ENCODE measurements around the gene STRN3.
"Not testable (repeated sequence)": the region's sequence is repeated elsewhere in the genome, so short reads cannot be mapped to it uniquely, and the experiment has no call there.

STRN3 gene

DNA sequence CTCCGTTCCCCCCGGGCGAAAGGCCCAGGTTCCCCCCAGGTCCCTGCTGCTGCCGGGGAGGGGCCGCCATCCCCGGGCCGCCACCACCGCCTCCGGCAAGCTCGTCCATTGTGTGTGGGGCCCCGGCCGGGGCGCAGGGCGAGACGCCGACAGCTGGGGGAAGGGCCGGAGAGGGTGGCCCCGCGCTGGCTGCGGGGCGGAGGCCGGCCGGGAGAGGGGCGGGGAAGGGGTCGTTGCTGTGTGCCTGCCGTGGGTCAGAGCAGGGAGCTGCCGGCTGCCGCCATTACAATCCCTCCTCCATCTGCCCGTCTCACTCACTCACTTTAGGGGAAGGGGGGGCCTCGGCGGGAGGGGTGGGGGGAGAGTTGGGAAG lies at the start of gene STRN3:
Gene STRN3 (minus strand): TSS at position 303 of the 373 bp plus-strand sequence. CDS start 194 bp downstream, at position 109.
- DNase-seq, result no peak

- DNase-seq, result no peak
Observed at GRCh38 chr14:31075144-31075543, 49.0 kb upstream of the STRN3 start.

DNA sequence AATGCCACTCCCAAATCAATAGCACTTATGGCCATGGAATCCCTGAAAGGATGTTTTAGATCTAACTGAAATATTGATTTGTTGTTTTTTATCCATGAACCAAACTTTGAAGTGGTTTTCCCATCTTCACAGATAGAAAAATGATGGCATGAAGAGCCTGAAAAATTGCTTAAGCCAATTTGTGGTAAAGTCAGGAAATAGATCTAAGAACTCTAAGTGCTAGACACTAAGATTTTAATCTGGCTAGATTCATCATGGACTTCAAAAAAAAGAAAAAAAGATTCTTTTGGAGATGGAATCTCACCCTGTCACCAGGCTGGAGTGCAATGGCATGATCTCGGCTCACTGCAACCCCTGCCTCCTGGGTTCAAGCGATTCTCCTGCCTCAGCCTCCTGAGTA lies 45.0 kb upstream of the STRN3 start:
- DNase-seq, result no peak

- no peak for DNase-seq
Observed at GRCh38 chr14:31070431-31070830, 44.3 kb upstream of the STRN3 start.

DNA sequence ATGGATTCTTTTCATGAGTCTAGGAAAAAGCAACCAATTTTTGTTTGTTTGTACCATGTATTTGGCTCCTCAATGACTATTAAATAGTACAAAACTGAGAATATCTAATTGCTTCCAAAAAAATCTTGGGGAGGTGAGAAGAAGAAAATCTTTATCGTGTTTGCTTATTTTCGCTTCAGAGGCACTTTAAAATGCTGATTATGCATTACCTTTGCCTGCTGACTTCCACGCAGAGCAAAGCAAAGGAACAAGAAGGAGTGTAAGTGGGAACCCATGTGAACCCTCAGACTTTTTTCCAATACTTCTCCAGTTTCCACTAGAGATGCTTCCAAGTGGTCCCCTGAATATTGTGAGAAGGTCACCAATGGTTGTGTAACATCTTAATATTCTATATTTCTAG lies 43.2 kb upstream of the STRN3 start:
- no peak for DNase-seq

DNA sequence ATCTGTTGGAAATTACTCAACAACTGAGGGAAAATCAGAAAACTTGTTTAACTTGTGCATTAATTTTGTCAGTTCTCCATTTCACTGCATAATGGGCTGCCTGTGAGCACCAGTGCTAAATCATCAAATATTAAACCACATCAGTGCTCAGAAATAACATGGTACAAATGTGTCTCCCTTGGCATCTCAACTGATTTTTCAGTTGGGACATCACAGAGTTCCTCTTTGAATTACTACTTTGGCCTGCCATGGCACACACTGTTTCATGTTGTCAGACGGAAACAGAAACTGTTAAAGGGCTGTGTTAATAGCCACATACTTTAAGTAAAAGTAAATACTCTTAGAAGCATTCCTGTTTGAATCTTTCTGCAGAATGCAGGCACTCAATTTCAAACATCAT lies 42.1 kb upstream of the STRN3 start:
- DNase-seq, result no peak

- not testable (repeated sequence) for DNase-seq
Observed at GRCh38 chr14:31062908-31063307, 36.7 kb upstream of the STRN3 start.

DNA sequence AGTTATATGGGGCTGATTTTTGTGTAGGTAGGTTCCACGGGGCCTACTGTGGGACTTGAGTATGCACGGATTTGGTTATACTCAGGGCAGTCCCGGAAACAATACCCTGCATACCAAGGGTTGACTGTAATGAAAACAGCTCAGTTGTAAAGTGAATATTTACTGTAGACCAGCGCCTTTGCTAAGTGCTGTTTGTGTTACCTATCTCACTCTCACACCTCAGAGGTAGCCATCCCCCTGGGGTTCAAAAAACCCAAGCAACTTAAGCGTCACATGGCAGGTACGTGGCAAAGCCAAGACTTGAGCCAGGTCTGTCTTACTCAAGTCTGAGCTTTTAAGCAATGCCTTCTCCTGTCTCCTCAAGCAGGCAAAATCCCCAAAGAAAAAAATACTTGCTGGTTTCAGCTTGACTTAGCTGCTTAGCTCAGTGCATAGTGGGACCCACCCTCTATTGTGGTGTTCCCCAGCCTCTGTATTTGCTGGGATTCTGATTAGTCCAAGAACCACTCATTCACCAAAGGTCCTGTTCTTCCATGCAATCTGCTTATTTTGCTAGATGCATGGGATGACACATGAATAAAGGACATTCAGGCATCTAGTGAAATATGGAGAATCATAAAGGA lies 34.2 kb upstream of the STRN3 start:
- DNase-seq, result no peak

DNA sequence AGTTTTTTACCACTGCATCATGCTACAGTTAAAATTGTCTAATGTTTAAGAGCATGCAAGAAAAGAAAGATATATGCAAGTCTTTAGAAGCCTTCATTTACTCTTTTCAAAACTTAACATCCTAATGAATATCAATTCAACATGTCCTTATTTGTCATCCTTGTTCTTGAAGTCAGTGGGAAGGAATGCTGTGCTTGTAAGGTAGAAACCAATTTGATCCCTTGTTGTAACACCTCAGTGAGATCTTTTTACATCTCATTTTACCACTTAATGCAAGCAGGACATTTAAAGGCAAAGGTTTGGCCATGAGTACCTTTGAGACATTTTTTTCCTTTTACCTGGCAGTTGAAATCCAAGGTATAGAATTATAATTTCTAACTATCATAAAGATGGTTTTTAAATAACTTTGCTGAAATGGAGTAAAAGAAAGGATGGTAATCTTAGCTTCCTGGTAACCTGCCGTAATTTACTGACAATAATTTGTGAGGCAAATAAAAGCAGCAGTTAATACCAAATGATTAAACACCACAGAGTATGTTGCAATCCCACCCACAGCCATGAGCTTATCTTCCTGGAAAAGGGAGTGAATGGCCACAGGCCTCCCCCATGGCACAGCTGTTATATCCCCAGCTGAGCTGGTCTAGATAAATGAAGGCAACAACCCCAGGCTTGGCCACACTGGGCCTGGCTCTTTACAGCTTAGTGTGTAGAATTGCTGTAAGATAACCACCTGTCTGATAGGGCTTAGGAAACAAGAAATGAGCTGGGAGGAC lies 33.2 kb upstream of the STRN3 start:
- no peak for DNase-seq

DNA sequence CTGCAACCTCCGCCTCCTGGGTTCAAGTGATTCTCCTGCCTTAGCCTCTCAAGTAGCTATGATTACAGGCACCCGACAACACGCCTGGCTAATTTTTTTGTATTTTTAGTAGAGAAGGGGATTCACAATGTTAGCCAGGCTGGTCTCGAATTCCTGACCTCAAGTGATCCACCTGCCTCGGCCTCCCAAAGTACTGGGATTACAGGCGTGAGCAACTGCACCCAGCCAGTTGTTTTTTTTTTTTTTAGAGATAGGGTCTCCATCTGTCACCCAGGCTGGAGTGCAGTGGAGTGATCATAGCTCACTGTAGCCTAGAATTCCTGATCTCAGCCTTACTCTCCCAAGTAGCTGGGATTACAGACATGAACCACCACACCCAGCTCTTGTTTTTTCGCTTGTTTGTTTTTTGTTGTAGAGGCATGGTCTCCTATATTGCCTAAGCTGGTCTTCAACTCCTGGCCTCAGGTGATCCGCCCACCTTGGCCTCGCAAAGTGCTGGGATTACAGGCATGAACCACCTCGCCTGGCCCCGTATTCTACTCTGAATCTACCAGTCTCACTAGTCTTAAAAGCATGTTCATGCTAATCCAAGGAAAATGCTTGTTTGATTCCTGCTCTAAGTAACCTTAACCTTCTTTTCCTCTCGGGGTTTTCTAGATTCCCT lies 31.7 kb upstream of the STRN3 start:
- no peak for DNase-seq

DNA sequence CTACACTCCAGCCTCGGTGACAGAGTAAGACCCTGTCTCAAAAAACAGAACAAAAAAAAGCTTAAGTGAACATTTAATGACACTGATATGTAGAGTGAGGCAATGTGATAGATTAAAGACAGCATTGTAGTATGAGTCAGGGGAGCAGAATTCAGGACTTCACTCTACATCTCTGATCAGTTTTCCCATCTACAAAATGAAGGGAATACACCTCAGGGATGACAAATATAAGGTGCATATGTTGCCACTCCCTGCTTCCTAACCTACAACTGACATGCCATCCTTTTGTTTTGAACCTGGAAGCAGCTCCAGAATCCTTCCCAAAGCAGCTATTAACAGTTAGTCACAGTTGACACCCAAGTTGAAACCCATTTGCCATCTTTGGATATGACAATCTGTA lies 30.9 kb upstream of the STRN3 start:
- DNase-seq, result no peak

DNA sequence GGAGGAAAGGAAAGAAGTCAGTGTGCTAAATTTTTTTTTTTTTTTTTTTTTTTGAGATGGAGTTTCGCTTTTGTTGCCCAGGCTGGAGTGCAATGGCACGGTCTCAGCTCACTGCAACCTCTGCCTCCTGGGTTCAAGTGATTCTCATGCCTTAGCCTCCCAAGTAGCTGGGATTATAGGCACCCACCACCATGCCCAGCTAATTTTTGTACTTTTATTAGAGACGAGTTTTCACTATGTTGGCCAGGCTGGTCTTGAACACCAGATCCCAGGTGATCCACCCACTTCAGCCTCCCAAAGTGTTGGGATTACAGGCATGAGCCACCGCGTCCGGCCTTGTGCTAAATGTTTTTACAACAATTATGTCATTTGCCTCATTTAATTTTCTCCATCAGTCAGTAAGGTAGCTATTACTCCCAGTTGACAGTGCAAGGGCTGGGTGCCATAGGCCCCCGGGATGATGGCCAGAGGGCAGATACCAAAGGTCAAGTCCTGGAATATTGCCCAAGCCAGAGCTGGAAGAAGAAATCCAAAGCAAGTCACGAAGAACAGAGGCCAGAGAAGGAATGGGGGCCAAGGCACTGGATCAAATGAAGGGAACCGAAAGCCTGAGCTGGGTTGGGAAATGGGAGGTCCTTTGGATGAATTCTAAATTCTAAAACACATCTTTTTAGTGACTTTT lies 26.9 kb upstream of the STRN3 start:
- not testable (repeated sequence) for DNase-seq

GRCh38 chr14:31051511-31051910 lies 25.3 kb upstream of the STRN3 start:
- DNase-seq, result no peak

- no peak for DNase-seq
Observed at GRCh38 chr14:31051023-31051422, 24.8 kb upstream of the STRN3 start.

DNA sequence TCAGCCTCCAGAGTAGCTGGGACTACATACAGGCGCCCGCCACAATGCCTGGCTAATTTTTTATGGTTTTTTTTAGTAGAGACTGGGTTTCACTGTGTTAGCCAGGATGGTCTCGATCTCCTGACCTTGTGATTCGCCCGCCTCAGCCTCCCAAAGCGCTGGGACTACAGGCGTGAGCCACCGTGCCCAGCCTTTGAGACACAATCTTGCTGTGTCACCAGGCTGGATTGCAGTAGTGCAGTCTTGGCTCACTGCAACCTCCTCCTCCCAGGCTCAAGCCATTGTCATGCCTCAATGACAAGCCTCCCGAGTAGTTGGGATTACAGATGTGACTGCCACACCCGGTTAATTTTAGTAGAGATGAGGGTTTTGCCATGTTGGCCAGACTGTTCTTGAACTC lies 21.3 kb upstream of the STRN3 start:
- no peak for DNase-seq

DNA sequence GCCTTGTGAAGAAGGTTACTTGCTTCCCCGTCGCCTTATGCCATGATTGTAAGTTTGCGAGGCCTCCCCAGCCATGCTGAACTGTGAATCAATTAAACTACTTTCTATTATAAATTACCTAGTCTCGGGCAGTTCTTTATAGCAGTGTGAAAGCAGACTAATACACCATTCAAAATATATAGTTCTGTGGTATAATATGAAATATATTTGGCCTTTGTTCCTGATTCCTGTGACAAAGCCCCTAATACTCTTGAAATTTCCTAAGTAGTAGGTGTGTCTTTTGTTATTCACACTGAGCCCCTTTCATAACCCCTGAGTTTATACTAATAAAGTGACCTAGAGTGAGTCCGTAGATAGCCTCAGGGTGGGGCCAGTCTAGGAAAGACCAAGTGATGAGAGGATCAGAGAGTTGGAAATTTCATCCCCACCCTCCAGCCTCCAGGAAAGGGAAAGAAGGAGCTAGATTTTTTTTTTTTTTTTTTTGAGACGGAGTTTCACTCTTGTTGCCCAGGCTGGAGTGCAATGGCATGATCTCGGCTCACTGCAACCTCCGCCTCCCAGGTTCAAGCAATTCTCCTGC lies 19.4 kb upstream of the STRN3 start:
- no peak for DNase-seq

DNA sequence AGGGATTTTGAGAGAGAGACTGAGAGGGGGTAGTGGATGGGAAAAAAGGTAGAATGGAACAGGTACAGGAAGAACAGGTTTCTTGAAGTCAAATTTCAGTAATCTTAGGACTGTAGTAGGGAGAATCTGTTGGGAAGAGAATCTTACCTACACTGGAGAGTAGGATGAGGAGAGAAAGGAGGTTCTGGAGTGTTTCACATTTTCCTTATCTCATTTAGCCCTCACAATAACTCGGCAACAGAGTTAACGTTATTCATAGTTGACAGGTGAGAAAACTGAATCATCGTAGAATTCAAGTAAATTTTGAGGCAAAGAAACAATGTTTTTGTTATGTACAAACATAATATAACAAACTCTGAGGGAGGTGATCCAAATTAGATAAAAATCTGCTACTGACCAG lies 17.2 kb upstream of the STRN3 start:
- DNase-seq, result no peak

DNA sequence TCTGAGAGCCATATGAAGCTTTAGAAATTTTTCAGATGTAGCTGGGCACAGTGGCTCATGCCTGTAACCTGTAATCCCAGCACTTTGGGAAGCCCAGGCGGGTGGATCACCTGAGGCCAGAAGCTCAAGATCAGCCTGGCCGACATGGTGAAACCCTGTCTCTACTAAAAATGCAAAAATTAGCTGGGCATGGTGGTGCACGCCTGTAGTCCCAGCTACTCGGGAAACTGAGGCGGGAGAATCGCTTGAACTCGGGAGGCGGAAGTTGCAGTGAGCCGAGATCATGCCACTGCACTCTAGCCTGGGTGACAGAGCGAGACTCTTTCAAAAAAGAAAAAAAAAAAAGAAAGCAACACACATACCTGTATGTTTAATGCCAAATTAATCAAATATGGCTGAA lies 16.7 kb upstream of the STRN3 start:
- not testable (repeated sequence) for DNase-seq

DNA sequence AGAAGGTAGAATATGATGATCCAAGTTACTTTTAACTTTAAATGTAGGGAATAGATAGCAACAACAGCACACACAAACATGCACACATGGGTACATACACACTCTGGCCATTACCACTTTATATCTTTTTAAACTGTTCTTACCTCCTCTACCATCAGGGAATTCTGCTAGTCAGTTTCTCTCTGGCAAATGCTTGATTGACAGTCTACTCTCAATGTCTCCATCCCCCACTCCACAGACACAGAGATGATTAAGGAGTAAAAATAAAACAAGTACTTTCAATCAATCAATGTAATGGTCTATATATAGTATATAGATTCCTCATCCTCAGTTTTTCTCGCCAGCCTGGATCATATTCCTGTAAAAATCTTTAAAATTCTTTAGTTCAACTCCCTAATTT lies 16.1 kb upstream of the STRN3 start:
- DNase-seq, result no peak

- no peak for DNase-seq
Observed at GRCh38 chr14:31038521-31039166, 12.5 kb upstream of the STRN3 start.

- DNase-seq, result no peak
Observed at GRCh38 chr14:31037709-31038221, 11.6 kb upstream of the STRN3 start.

GRCh38 chr14:31036552-31036951 lies 10.4 kb upstream of the STRN3 start:
- no peak for DNase-seq

GRCh38 chr14:31030469-31030868 lies 4.3 kb upstream of the STRN3 start:
- no peak for DNase-seq

All from CD4-positive, alpha-beta T cell treated with Interferon gamma for 1 hour (primary cell).